Heart right ventricle (tissue), 16 donors: ENCODE data around the gene RHEB. TPM values are rescaled to one million over a fixed set of nuclear protein-coding genes. Genes with fewer than 3 reads are reported as not detected.

Experiments
- ATAC-seq, 8 donors: fragments of 200-7000 bp; cut with Tn5 transposase; one replicate each; pipeline ENCODE4 v1.9.1; 2020; ENCODE audit warnings: mild to moderate bottlenecking in 8 of 8, moderate library complexity in 8 of 8, moderate number of reproducible peaks in 1 of 8
- DNase-seq, 2 donors: peaks; one replicate each; pipeline ENCODE4 v3.0.0-alpha.2; 2020
- H3K27ac ChIP-seq, 10 donors: fragments of 200-600 bp; sonication (generic) in 2 of 10; one replicate each; pipeline versions ENCODE4 v1.5.0 to v1.8.0; 2020 to 2022; ENCODE audit warnings: mild to moderate bottlenecking in 3 of 10
- H3K27me3 ChIP-seq, 7 donors: fragments of 200-600 bp; one replicate each; pipeline ENCODE4 v1.8.0; 2021 to 2022; ENCODE audit warnings: mild to moderate bottlenecking in 2 of 7
- H3K36me3 ChIP-seq, 9 donors: fragments of 200-600 bp; sonication (generic) in 1 of 9; one replicate each; pipeline versions ENCODE4 v1.5.0 to v1.8.0; 2020 to 2022; ENCODE audit warnings: mild to moderate bottlenecking in 2 of 9
- H3K4me1 ChIP-seq, 9 donors: fragments of 200-600 bp; sonication (generic) in 1 of 9; one replicate each; pipeline versions ENCODE4 v1.5.0 to v1.8.0; 2020 to 2022; ENCODE audit warnings: mild to moderate bottlenecking in 4 of 9
- H3K4me3 ChIP-seq, 10 donors: fragments of 200-600 bp; sonication (generic) in 2 of 10; one replicate each; pipeline versions ENCODE4 v1.5.0 to v1.8.0; 2020 to 2022; ENCODE audit warnings: mild to moderate bottlenecking in 7 of 10, moderate library complexity in 2 of 10
- H3K9me3 ChIP-seq, 11 donors: fragments of 200-600 bp in 10 of 11; sonication (generic) in 2 of 11; one replicate each; pipeline versions ENCODE4 v1.5.0 to v1.8.0; 2013 to 2022; ENCODE audit warnings: mild to moderate bottlenecking in 2 of 11, control low read depth in 1 of 11, moderate library complexity in 1 of 11
- CTCF ChIP-seq, 9 donors: fragments of 200-600 bp; sonication (generic) in 2 of 9; IDR thresholded peaks; one replicate each; pipeline versions ENCODE4 v1.5.0 to v1.8.0; 2021 to 2022; ENCODE audit warnings: antibody characterized with exemption in 9 of 9, mild to moderate bottlenecking in 5 of 9, moderate library complexity in 1 of 9
- WGBS, 2 donors: extraction: QIAGEN DNeasy Blood & Tissue Kit; methylation state at CpG; one replicate each; pipeline ENCODE4 v1.1.7; 2013; ENCODE audit warnings: inconsistent platforms in 1 of 2; 5-methylcytosine and 5-hydroxymethylcytosine counted together
- intact Hi-C, 10 donors: fragments of 100-400 bp; cut with DNase I; formaldehyde crosslinking; loops; one replicate each; pipeline versions ENCODE4 v1.11.1 to v1.14.2; 2022
- polyA plus RNA-seq, 2 donors: library from polyadenylated mRNA; stranded (reverse); fragments of 200-250 nt; gene quantifications; one replicate each; pipeline ENCODE4 v1.2.3, GENCODE V29; 2013
- total RNA-seq, 10 donors: library from RNA; stranded (reverse); fragmentation: NEBNext Ultra II Directional in 3 of 10; extraction: Animal tissue kit (Norgen Biotek cat#: 25700) in 3 of 10; gene quantifications; one replicate each; pipeline versions ENCODE4 v1.2.1 to v1.2.4, GENCODE V29; 2021 to 2023
- donor health status: Arrhythmogenic right ventricular cardiomyopathy.
- donor health status: ischemic (EF 13 %, LVEDD 7.1; RV severe dilation, severe dysfunction).
- donor health status: healthy with polysubstance abuse.
- donor health status: DM: no; HTN: yes; CAD: no.
- donor health status: DM: no; HTN: no; CAD: no.
- donor health status: ischemic (EF 25% LVEDD 6.9; RV normal size, moderate dysfunction).
- donor health status: ischemic (EF 25% LVEDD 5.7; RV mildly dilated, moderate dysfunction).
- donor health status: healthy.
- donor health status: DM: yes; HTN: yes; CAD: no.
- donor health status: Ischemic cardiomyopathy.
- donor health status: ischemic (EF 35%, LVEDD 5.7; RV mildly dilated, moderate dysfunction).
- donor health status: nonischemic (EF 11% LVEDD 7.7; RV severe dilation, severe dysfunction).
- donor health status: DM: yes; HTN: yes; CAD: no.
- donor health status: PGD.
- donor health status: ischemic (EF 29% LVEDD 5.4; RV normal size, mild dysfunction).
- donor health status: nonischemic (EF 23%, LVEDD 6.1; RV moderate dilation, normal function).

The RHEB gene
- total and polyA plus RNA-seq, 12 donors: 56.0 to 174 (median 104) TPM

GRCh38 chr7:151461942-151462230, 57.8 kb downstream of the RHEB start:
- intact Hi-C loops: loop anchor here in 7 of 10 donors (2.0 to 10.0 kb wide), 6 partner anchors 50 to 295 kb away; partner anchors contain the start of gene RHEB (in 5 of the 7)
- TF ChIP-seq CTCF (IDR thresholded peaks at IDR 0.05): no peak
- peaks cover 0 to 34% (median 14%) of the 10 kb centered on the region in 9 donors for H3K36me3 ChIP-seq
- H3K27ac ChIP-seq: peak overlapping the region in 4 of 10 donors; percentile 88 to 93 (median 91)
- DNase-seq (no peak), ATAC-seq (no peak)
- H3K4me3 ChIP-seq: no peak overlapping the region
- 76 to 82% methylated on average over 4 of the region's 4 CpGs for WGBS, 2 donors
- peaks cover 16 to 27% (median 24%) of the 10 kb centered on the region in 9 donors for H3K4me1 ChIP-seq
- H3K9me3 ChIP-seq: peaks cover 0 to 26% (median 8%) of the 10 kb centered on the region in 11 donors
- no peaks in the 10 kb centered on the region for H3K27me3 ChIP-seq

DNA sequence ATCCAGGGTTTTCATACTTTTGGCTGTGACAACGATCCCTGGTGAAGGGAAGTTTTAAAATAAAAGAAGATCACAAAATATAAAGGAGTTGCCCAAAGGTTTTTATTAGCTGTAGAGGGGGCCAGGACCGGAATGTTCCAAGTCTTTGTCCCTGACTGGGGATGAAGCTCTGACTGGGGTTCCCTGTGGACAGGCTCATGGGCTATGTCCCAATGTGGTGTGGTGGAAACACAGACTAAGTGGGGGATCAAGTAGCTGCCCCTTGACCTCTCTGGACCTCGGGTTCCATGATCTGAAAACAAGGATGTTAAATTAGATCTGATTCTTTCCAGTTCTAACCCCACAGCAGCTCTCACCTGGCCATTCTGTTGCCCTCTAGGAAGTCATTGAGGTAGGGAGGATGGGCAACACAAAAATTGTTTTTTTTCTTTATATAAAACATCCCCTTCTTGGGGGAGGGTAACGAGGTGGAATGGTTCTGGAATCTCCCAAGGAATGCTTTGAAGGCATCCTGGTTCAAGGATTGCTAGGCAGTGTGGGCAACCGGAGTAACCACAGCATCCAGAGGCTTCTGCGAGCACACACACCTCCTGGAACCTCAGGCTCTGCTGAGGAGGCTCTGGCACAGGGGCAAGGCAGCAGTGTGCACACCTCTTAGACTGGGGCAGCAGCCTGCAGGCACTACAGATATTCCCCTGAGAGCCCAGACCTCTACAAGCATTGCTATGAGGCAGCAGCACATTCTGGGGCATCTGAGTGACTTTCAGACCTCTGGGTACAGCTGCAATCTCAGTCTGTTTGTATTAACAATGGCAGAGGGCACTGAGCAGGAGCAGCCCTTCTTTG, 58.4 kb downstream of the RHEB start:
- intact Hi-C loops: loop anchor here in 7 of 10 donors (2.0 to 10.0 kb wide), 6 partner anchors 51 to 296 kb away; partner anchors contain the start of gene RHEB (in 5 of the 7)

GRCh38 chr7:151460474-151460855, 59.2 kb downstream of the RHEB start:
- TF ChIP-seq CTCF (IDR thresholded peaks at IDR 0.05): no peak
- DNase-seq: peak in 1 of 2 donors; percentile 48

More for the DNA sequence above, 58.4 kb downstream of the RHEB start:
- no peak for TF ChIP-seq CTCF (IDR thresholded peaks at IDR 0.05)
- ATAC-seq (no peak), DNase-seq (no peak)
- Histone ChIP-seq H3K4me1 (peaks cover 16 to 32% (median 24%) of the 10 kb centered on the region in 9 donors), H3K36me3 (peaks cover 0 to 29% (median 12%) of the 10 kb centered on the region in 9 donors), H3K27ac (peak overlapping the region; percentile 85 to 93 (median 90)), H3K9me3 (peaks cover 0 to 26% (median 8%) of the 10 kb centered on the region in 11 donors), H3K27me3 (no peaks in the 10 kb centered on the region), H3K4me3 (no peak overlapping the region)
- 89 to 93% methylated on average over 6 of the region's 6 CpGs for WGBS, 2 donors

GRCh38 chr7:151459726-151460473, 59.8 kb downstream of the RHEB start:
- intact Hi-C loops: loop anchor here in 7 of 10 donors (2.0 to 10.0 kb wide), 8 partner anchors 52 to 297 kb away; partner anchors contain the start of gene RHEB (in 5 of the 7)
- H3K4me3 ChIP-seq: peak overlapping the region in 8 of 10 donors; percentile 6 to 33 (median 24)
- peaks cover 0 to 15% (median 0%) of the 10 kb centered on the region in 9 donors for H3K36me3 ChIP-seq
- H3K27me3 ChIP-seq: no peaks in the 10 kb centered on the region
- peaks cover 16 to 33% (median 24%) of the 10 kb centered on the region in 9 donors for H3K4me1 ChIP-seq
- DNase-seq (peak; percentile 71 to 79), ATAC-seq (peak; percentile 81 to 93 (median 89))
- WGBS, 2 donors: 1 to 3% methylated on average over 25 of the region's 25 CpGs
- TF ChIP-seq CTCF (IDR thresholded peaks at IDR 0.05): peak in 6 of 9 donors; percentile 21 to 54 (median 40)
- peaks cover 0 to 26% (median 8%) of the 10 kb centered on the region in 11 donors for H3K9me3 ChIP-seq
- H3K27ac ChIP-seq: peak overlapping the region; percentile 85 to 93 (median 90)

More at GRCh38 chr7:151460474-151460855, 59.2 kb downstream of the RHEB start:
- intact Hi-C loops: loop anchor here in 7 of 10 donors (2.0 to 10.0 kb wide), 6 partner anchors 52 to 297 kb away; partner anchors contain the start of gene RHEB (in 5 of the 7)
- no peaks in the 10 kb centered on the region for H3K27me3 ChIP-seq
- H3K27ac ChIP-seq: peak overlapping the region; percentile 85 to 93 (median 90)
- H3K4me1 ChIP-seq: peaks cover 16 to 33% (median 24%) of the 10 kb centered on the region in 9 donors
- H3K4me3 ChIP-seq: peak overlapping the region in 6 of 10 donors; percentile 23 to 33 (median 29)
- WGBS, 2 donors: 40 to 47% methylated on average over 10 of the region's 10 CpGs
- peaks cover 0 to 26% (median 8%) of the 10 kb centered on the region in 11 donors for H3K9me3 ChIP-seq
- peaks cover 0 to 21% (median 5%) of the 10 kb centered on the region in 9 donors for H3K36me3 ChIP-seq
- peak; percentile 11 to 55 (median 36) for ATAC-seq
